ENCODE measurements around the gene KRT20.

GRCh38 chr17:40846515-40847144 lies 38.4 kb downstream of the KRT20 start:
- TF ChIP-seq CTCF (IDR thresholded peaks at IDR 0.05) (no peak), POLR2A (IDR thresholded peaks at IDR 0.05) (no peak)
